ENCODE data around the gene EEF2.
"Not testable (repeated sequence)": the region's sequence is repeated elsewhere in the genome, so short reads cannot be mapped to it uniquely, and the experiment has no call there.

Gene EEF2

GRCh38 chr19:3949997-3950859 is 35.0 kb downstream of the EEF2 start:
- TF ChIP-seq CTCF (IDR thresholded peaks at IDR 0.05), result no peak
- peaks cover 31% of the 10 kb centered on the region for H3K27me3 ChIP-seq
- H3K4me3 ChIP-seq (ENCODE audit: low read depth in 1 of 2, low read length in 1 of 2), result no peak overlapping the region
- H3K4me1 ChIP-seq (ENCODE audit: control insufficient read depth in 1 of 2, insufficient read depth in 1 of 2, low read depth in 1 of 2, low read length in 1 of 2), result no peaks in the 10 kb centered on the region
- H3K36me3 ChIP-seq, result no peaks in the 10 kb centered on the region
- no peak overlapping the region for H3K27ac ChIP-seq
- no peaks in the 10 kb centered on the region for H3K9me3 ChIP-seq

GRCh38 chr19:3949294-3949693 is 36.0 kb downstream of the EEF2 start:
- Histone ChIP-seq H3K4me3 (ENCODE audit: low read depth in 1 of 2, low read length in 1 of 2) (no peak overlapping the region), H3K36me3 (no peaks in the 10 kb centered on the region), H3K27me3 (peaks cover 31% of the 10 kb centered on the region), H3K9me3 (no peaks in the 10 kb centered on the region), H3K27ac (no peak overlapping the region), H3K4me1 (ENCODE audit: control insufficient read depth in 1 of 2, insufficient read depth in 1 of 2, low read depth in 1 of 2, low read length in 1 of 2) (peaks cover 3 to 7% of the 10 kb centered on the region in 2 experiments)
- no peak for TF ChIP-seq CTCF (IDR thresholded peaks at IDR 0.05)

DNA sequence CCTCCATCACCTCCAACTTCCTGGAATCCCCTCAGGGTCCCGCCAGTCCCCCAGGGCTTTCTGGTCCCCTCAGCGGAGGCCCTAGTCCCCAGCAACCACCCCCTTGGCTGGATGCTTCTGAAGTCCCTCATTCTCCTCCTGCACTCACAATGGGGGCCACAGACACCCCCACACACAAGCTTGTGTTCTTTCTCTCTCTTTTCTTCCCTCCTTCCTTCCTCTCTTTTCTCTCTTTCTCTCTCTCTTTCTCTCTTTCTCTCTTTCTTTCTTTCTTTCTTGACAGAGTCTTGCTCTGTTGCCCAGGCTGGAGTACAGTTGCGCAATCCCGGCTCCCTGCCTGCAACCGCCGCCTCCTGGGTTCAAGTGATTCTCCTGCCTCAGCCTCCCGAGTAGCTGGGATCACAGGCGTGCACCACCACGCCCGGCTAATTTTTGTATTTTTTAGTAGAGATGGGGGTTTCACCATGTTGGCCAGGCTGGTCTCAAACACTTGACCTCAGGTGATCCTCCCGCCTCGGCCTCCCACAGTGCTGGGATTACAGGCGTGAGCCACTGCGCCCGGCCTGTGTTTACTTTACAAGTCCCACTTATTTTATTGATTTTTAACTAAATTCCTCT is 37.8 kb downstream of the EEF2 start:
- H3K36me3 ChIP-seq; H3K27ac ChIP-seq; H3K4me3 ChIP-seq (ENCODE audit: low read depth in 1 of 2, low read length in 1 of 2); H3K4me1 ChIP-seq (ENCODE audit: control insufficient read depth in 1 of 2, insufficient read depth in 1 of 2, low read depth in 1 of 2, low read length in 1 of 2); H3K9me3 ChIP-seq: not testable (repeated sequence)
- peaks cover 31% of the 10 kb centered on the region for H3K27me3 ChIP-seq

DNA sequence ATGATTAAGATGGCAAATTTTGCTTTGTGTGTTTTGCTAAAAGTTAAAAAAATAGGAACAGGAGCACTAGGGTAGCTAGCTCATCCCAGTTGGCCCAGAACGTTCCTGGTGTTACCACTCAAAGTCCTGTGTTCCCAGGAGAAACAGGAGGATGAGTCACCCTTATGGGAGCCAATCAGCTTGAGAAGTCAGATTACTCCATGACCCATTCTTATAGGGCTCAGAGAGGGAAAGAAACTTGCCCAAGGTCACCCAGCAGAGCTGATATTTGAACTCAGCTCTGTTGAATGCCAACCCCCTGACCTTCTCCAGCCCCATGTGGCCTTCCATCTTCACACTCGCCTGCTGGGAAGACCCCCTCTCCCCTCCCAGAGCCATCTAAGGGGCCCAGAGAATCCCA is 39.4 kb downstream of the EEF2 start:
- H3K4me3 ChIP-seq (ENCODE audit: low read depth in 1 of 2, low read length in 1 of 2), result no peak overlapping the region
- H3K27me3 ChIP-seq, result peaks cover 16% of the 10 kb centered on the region
- H3K9me3 ChIP-seq, result no peaks in the 10 kb centered on the region
- TF ChIP-seq CTCF (IDR thresholded peaks at IDR 0.05), result no peak
- no peak overlapping the region for H3K27ac ChIP-seq
- H3K36me3 ChIP-seq, result no peaks in the 10 kb centered on the region
- H3K4me1 ChIP-seq (ENCODE audit: control insufficient read depth in 1 of 2, insufficient read depth in 1 of 2, low read depth in 1 of 2, low read length in 1 of 2), result peaks cover 7 to 10% of the 10 kb centered on the region in 2 experiments

GRCh38 chr19:3944018-3944721 is 41.1 kb downstream of the EEF2 start:
- Histone ChIP-seq H3K4me3 (ENCODE audit: low read depth in 1 of 2, low read length in 1 of 2) (no peak overlapping the region), H3K4me1 (ENCODE audit: control insufficient read depth in 1 of 2, insufficient read depth in 1 of 2, low read depth in 1 of 2, low read length in 1 of 2) (peaks cover 7 to 10% of the 10 kb centered on the region in 2 experiments), H3K27me3 (no peaks in the 10 kb centered on the region), H3K27ac (no peak overlapping the region), H3K36me3 (no peaks in the 10 kb centered on the region), H3K9me3 (no peaks in the 10 kb centered on the region)
- TF ChIP-seq CTCF (IDR thresholded peaks at IDR 0.05), result no peak
